Endodermal cell (in vitro differentiated cells): ENCODE results near the gene WNT7B. TPM values are rescaled to one million over a fixed set of nuclear protein-coding genes. Genes with fewer than 3 reads are reported as not detected.
A peak's percentile ranks its signal among the peaks of the same experiment; 100 is the strongest.

Experiments used
- DNase-seq: peaks from one replicate; pipeline ENCODE4 v3.0.0-alpha.2; 2017
- H3K27ac ChIP-seq: 2 replicates; pipeline ENCODE4 v1.5.1; 2013; ENCODE audit warnings: mild to moderate bottlenecking, low read depth, low read length, moderate library complexity
- H3K27me3 ChIP-seq: 2 replicates; pipeline ENCODE4 v1.6.1; 2013; ENCODE audit warnings: mild to moderate bottlenecking, low read length, moderate library complexity; ENCODE audit not compliant: insufficient read depth, control insufficient read depth, poor library complexity, severe bottlenecking
- H3K36me3 ChIP-seq: 2 replicates; pipeline ENCODE4 v1.7.0; 2013; ENCODE audit warnings: mild to moderate bottlenecking, low read length, moderate library complexity; ENCODE audit not compliant: control insufficient read depth, insufficient read depth
- H3K4me1 ChIP-seq: one replicate; pipeline ENCODE4 v1.7.0; 2013; ENCODE audit warnings: low read length; ENCODE audit not compliant: control insufficient read depth, insufficient read depth
- H3K4me3 ChIP-seq: 2 replicates; pipeline ENCODE4 v1.5.1; 2013; ENCODE audit warnings: mild to moderate bottlenecking, low read length, moderate library complexity
- H3K9ac ChIP-seq: 2 replicates; pipeline ENCODE4 v1.6.1; 2013; ENCODE audit warnings: mild to moderate bottlenecking, low read length, moderate library complexity; ENCODE audit not compliant: poor library complexity, severe bottlenecking; ENCODE audit errors: extremely low read depth
- H3K9me3 ChIP-seq: 2 replicates; pipeline ENCODE4 v1.6.1; 2013; ENCODE audit warnings: mild to moderate bottlenecking, low read length, moderate library complexity; ENCODE audit not compliant: control insufficient read depth
- H3K27ac Mint-ChIP-seq: 2 replicates; pipeline ENCODE4 v1.8.0; 2020; ENCODE audit warnings: mixed read lengths
- H3K27me3 Mint-ChIP-seq: 2 replicates; pipeline ENCODE4 v1.8.0; 2021; ENCODE audit warnings: mild to moderate bottlenecking, mixed read lengths; ENCODE audit not compliant: insufficient read depth
- H3K36me3 Mint-ChIP-seq: 2 replicates; pipeline ENCODE4 v1.8.0; 2020; ENCODE audit warnings: low read depth, mixed read lengths
- H3K4me1 Mint-ChIP-seq: 2 replicates; pipeline ENCODE4 v1.8.0; 2020; ENCODE audit warnings: mixed read lengths
- H3K4me3 Mint-ChIP-seq: 2 replicates; pipeline ENCODE4 v1.8.0; 2020; ENCODE audit warnings: mild to moderate bottlenecking, moderate library complexity, mixed read lengths
- H3K9me3 Mint-ChIP-seq: 2 replicates; pipeline ENCODE4 v1.8.0; 2020; ENCODE audit warnings: mild to moderate bottlenecking, mixed read lengths
- WGBS, 2 experiments: methylation state at CpG; one replicate each; pipeline versions ENCODE4 v1.1.5 to v1.1.7; 2013; ENCODE audit warnings: missing lambda C conversion rate in 2 of 2, mixed read lengths in 1 of 2; ENCODE audit not compliant: insufficient coverage in 1 of 2, insufficient read length in 1 of 2; 5-methylcytosine and 5-hydroxymethylcytosine counted together
- total RNA-seq, 2 donors: library from RNA; stranded (reverse); fragmentation: NEBNext Ultra II Directional in 1 of 2; extraction: Animal tissue kit (Norgen Biotek cat#: 25700) in 1 of 2; gene quantifications; 2 replicates in 1 of 2; 3 replicates in 1 of 2; pipeline ENCODE4 v1.2.1, GENCODE V29; 2021
- TF ChIP-seq, protein P1 (sequence below): fragments of 200-600 bp; sonication (generic); conservative IDR thresholded peaks from 2 replicates; pipeline ENCODE4 v1.5.0; 2021; ENCODE audit warnings: antibody characterized with exemption, mild to moderate bottlenecking

WNT7B gene
- total RNA-seq, 2 donors from 2014 or later = not detected

DNA sequence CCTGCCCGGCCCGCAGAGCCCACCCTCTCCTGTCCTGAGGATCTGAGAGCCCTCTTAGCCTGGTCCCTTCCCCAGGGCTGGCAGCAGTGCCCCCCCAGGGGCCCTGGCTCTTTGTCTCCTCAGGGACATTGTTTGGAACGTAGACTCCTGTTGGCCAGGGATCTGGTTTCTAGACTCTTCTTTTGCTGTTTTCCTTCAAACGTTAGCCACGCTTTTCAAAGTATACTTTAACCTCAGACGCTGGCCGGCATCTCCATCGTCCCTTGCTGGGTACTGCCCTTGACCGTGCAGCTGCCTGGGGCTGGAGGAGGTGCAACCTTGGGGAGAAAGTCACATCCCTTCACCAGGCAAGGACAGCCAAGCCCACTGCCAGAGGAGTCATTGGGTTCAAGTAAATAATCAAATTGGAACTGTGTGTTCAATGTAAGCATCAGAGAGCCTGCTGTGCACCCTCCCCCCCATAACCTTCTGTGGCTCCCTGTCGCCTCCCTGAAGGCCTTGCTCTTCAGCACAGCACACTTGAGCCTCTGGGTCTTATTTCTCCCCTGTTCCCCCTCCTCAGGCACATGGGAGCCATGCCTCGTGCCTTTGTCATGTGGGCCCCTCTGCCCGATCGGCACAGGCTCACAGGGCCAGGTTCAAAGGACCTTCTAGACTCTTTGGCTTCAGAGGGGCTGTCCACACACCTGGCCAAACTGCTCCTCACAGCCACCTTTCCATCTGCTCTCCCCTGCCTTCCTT, 21.8 kb upstream of the WNT7B start:
- Histone ChIP-seq H3K4me1 (no peaks in the 10 kb centered on the region), H3K9me3 (no peaks in the 10 kb centered on the region), H3K9ac (no peak overlapping the region), H3K36me3 (no peaks in the 10 kb centered on the region), H3K27ac (peak overlapping the region; percentile 38), H3K27me3 (no peaks in the 10 kb centered on the region), H3K4me3 (no peak overlapping the region)
- no peaks in the 10 kb centered on the region for H3K36me3 Mint-ChIP-seq
- TF ChIP-seq, protein P1, sequence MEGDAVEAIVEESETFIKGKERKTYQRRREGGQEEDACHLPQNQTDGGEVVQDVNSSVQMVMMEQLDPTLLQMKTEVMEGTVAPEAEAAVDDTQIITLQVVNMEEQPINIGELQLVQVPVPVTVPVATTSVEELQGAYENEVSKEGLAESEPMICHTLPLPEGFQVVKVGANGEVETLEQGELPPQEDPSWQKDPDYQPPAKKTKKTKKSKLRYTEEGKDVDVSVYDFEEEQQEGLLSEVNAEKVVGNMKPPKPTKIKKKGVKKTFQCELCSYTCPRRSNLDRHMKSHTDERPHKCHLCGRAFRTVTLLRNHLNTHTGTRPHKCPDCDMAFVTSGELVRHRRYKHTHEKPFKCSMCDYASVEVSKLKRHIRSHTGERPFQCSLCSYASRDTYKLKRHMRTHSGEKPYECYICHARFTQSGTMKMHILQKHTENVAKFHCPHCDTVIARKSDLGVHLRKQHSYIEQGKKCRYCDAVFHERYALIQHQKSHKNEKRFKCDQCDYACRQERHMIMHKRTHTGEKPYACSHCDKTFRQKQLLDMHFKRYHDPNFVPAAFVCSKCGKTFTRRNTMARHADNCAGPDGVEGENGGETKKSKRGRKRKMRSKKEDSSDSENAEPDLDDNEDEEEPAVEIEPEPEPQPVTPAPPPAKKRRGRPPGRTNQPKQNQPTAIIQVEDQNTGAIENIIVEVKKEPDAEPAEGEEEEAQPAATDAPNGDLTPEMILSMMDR = no peak
- peaks cover 4% of the 10 kb centered on the region for H3K4me1 Mint-ChIP-seq
- no peak overlapping the region for H3K4me3 Mint-ChIP-seq
- peaks cover 2% of the 10 kb centered on the region for H3K27me3 Mint-ChIP-seq
- no peak for DNase-seq
- 89 to 96% methylated on average over 10 to 13 of the region's 13 CpGs for WGBS, 2 experiments
- no peak overlapping the region for H3K27ac Mint-ChIP-seq
- no peaks in the 10 kb centered on the region for H3K9me3 Mint-ChIP-seq

DNA sequence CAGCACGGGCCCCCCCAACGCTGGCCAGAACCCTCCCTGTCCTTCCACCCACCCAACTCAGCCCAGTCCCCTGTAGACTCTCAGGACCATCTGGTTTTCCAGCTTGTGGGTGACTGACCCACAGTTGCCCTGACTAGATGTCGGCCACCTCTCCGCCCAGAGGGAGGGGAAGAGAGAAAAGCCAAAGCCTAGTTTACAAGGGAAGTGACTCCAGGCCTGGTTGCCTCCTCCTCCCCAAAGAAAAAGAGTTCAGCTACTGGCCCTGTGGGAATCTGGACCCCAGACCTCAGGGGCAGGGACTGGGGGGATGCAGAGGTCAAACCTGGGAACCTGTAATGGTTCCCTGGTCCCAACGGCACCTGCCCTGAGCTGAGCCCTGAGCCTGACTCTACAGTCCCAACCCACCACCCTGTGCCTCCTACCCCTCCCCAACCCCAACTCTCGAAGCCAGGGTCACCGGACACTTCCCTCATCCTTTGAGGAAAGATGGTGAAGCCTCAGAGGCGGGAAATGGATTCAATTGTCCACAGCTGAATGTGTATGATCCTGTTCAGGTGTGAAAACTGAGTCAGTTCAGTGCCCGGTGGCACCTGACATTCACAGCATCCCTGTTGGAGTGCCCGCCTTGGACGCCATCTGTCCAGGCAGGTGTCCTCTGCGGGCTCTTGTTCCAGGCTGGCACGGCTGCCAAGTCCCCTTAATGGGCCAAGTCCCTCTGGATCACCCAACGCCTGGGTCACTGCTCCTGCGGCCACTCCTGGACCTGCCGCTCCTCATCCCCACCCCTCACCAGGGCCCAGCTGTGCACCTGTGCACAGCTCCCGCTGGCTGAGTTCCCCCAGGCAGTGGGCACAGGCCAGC, 21.0 kb upstream of the WNT7B start:
- no peak overlapping the region for H3K9ac ChIP-seq
- H3K4me3 ChIP-seq = no peak overlapping the region
- no peaks in the 10 kb centered on the region for H3K9me3 ChIP-seq
- H3K4me1 Mint-ChIP-seq = peaks cover 4% of the 10 kb centered on the region
- no peaks in the 10 kb centered on the region for H3K36me3 Mint-ChIP-seq
- TF ChIP-seq, protein P1 = no peak
- no peak overlapping the region for H3K4me3 Mint-ChIP-seq
- no peaks in the 10 kb centered on the region for H3K9me3 Mint-ChIP-seq
- H3K36me3 ChIP-seq = no peaks in the 10 kb centered on the region
- no peaks in the 10 kb centered on the region for H3K27me3 ChIP-seq
- 84 to 88% methylated on average over 7 to 17 of the region's 17 CpGs for WGBS, 2 experiments
- no peak for DNase-seq
- no peaks in the 10 kb centered on the region for H3K4me1 ChIP-seq
- H3K27ac ChIP-seq = peak overlapping the region; percentile 49
- H3K27me3 Mint-ChIP-seq = peaks cover 2% of the 10 kb centered on the region
- H3K27ac Mint-ChIP-seq = no peak overlapping the region

DNA sequence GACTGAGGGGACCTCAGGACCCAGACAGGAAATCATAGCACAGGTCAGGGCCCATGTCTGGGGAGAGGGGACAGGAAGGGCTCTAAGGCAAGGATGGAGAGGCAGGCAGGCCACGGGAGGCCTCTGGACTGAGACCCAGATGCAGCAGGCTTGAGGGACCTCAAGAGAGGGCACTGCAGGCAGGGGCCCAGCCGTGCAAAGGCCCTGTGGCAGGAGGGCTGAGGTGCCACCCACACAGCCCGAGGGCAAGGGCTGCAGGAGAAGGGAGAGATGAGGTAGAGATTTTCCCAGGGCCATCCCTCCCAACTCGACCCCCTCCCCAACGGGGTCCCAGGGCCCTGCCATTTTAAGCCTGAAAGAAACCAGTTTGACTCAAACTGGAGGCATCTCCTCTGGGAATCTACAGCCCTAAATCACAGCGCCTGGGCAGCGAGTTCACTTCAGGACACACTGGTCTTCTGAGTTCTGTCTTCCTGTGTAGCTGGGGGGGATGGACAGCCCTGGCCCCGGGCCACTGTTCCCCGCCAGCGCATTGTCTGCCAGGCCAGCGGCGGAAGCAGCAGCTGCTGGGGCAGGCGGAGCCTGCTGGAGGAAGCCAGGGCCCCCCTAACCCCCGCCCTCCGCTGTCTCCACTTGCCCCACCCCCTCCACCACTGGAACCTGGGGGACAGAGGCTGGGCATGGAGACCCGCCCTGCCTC, 20.3 kb upstream of the WNT7B start:
- peaks cover 4% of the 10 kb centered on the region for H3K4me1 Mint-ChIP-seq
- H3K27ac ChIP-seq = peak overlapping the region; percentile 55

More for the DNA sequence above, 20.3 kb upstream of the WNT7B start:
- H3K9me3 Mint-ChIP-seq = no peaks in the 10 kb centered on the region
- H3K27ac Mint-ChIP-seq = no peak overlapping the region
- TF ChIP-seq, protein P1 = no peak
- H3K27me3 Mint-ChIP-seq = peaks cover 5% of the 10 kb centered on the region
- no peak for DNase-seq
- H3K4me3 Mint-ChIP-seq = no peak overlapping the region
- Histone ChIP-seq H3K9me3 (no peaks in the 10 kb centered on the region), H3K36me3 (no peaks in the 10 kb centered on the region), H3K27me3 (no peaks in the 10 kb centered on the region), H3K4me3 (no peak overlapping the region), H3K9ac (no peak overlapping the region), H3K4me1 (no peaks in the 10 kb centered on the region)
- WGBS, 2 experiments = 60 to 73% methylated on average over 8 to 14 of the region's 16 CpGs
- H3K36me3 Mint-ChIP-seq = no peaks in the 10 kb centered on the region
